Testis (tissue), 2 donors: Measurements from ENCODE around the gene NOC4L.

Experiments
- CTCF ChIP-seq, 3 experiments: fragments of 450-650 bp in 2 of 3; fragments of 200-600 bp in 1 of 3; sonication (generic) in 1 of 3; IDR thresholded peaks; one replicate each; pipeline ENCODE4 v1.5.1; 2016 to 2019; ENCODE audit warnings: antibody characterized with exemption in 3 of 3, mild to moderate bottlenecking in 2 of 3, moderate library complexity in 1 of 3
- POLR2A ChIP-seq: fragments of 450-650 bp; IDR thresholded peaks from one replicate; pipeline ENCODE4 v1.6.1; 2017; ENCODE audit warnings: antibody characterized with exemption, mild to moderate bottlenecking, moderate library complexity

GRCh38 chr12:132196873-132197390, 52.7 kb downstream of the NOC4L start:
- no peak for TF ChIP-seq CTCF (IDR thresholded peaks at IDR 0.05)
- no peak for TF ChIP-seq POLR2A
